Endothelial cell of umbilical vein (primary cell): ENCODE results near the gene HBS1L.

Experiments used
- POLR2A ChIP-seq: IDR thresholded peaks from 2 replicates; pipeline ENCODE4 v1.6.1; 2012; ENCODE audit warnings: low read depth, mild to moderate bottlenecking, control low read depth, low read length
- TF ChIP-seq, protein P1 (sequence below), 2 donors: IDR thresholded peaks; 1 replicate in 1 of 2; 2 replicates in 1 of 2; pipeline ENCODE4 v1.5.1; 2011; ENCODE audit warnings: low read length in 2 of 2, mild to moderate bottlenecking in 2 of 2, moderate library complexity in 2 of 2, control low read depth in 1 of 2, inconsistent platforms in 1 of 2, low read depth in 1 of 2; ENCODE audit not compliant: insufficient read depth in 1 of 2; ENCODE audit errors: extremely low read depth in 1 of 2

DNA sequence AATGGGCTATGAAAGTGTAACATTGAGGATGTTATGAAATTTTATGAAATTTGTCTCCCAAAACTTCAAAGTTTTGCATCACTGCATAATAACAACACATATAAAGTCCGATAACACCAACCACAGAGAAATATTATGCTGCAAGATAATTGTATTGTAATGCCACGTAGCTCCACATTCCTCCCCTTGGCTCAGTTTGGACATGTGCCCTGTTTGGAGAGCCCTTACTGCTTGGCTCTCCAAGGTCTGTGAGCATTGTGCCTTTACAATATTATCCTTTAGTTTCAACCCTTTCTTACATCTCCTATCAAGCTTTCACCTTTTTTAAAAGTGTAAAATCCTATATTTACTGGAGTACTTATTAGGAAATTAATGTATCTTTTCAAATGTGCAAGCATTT is 10.8 kb downstream of the HBS1L start:
- TF ChIP-seq, protein P1, sequence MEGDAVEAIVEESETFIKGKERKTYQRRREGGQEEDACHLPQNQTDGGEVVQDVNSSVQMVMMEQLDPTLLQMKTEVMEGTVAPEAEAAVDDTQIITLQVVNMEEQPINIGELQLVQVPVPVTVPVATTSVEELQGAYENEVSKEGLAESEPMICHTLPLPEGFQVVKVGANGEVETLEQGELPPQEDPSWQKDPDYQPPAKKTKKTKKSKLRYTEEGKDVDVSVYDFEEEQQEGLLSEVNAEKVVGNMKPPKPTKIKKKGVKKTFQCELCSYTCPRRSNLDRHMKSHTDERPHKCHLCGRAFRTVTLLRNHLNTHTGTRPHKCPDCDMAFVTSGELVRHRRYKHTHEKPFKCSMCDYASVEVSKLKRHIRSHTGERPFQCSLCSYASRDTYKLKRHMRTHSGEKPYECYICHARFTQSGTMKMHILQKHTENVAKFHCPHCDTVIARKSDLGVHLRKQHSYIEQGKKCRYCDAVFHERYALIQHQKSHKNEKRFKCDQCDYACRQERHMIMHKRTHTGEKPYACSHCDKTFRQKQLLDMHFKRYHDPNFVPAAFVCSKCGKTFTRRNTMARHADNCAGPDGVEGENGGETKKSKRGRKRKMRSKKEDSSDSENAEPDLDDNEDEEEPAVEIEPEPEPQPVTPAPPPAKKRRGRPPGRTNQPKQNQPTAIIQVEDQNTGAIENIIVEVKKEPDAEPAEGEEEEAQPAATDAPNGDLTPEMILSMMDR (IDR thresholded peaks at IDR 0.05; ENCODE audit: extremely low read depth in 1 of 2, insufficient read depth in 1 of 2, low read depth in 1 of 2, low read length in 2 of 2): no peak
- TF ChIP-seq POLR2A: no peak
